ENCODE results near the gene PACC1.
"Not testable (repeated sequence)": the region's sequence is repeated elsewhere in the genome, so short reads cannot be mapped to it uniquely, and the experiment has no call there.

PACC1 gene

DNA sequence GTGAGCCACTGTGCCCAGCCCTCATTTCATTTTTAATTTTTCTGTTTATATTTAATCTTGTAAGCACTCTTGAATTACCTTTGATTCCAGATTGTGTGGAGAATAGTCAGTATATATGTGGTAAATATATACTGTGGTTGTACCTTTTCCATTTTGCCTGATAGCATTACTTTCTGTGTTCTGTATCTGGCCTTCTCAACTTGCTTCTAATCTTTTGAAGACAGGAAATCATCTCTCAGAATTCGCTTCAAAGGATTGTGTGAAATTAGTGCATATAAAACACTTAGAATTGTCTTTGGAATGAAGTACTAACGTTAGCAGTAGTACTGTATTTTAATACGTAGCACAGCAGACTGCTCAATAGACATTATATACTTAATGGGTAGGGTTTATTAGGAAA is 91.6 kb downstream of the PACC1 start:
- H3K27ac ChIP-seq: no peak overlapping the region
- TF ChIP-seq, protein P1, sequence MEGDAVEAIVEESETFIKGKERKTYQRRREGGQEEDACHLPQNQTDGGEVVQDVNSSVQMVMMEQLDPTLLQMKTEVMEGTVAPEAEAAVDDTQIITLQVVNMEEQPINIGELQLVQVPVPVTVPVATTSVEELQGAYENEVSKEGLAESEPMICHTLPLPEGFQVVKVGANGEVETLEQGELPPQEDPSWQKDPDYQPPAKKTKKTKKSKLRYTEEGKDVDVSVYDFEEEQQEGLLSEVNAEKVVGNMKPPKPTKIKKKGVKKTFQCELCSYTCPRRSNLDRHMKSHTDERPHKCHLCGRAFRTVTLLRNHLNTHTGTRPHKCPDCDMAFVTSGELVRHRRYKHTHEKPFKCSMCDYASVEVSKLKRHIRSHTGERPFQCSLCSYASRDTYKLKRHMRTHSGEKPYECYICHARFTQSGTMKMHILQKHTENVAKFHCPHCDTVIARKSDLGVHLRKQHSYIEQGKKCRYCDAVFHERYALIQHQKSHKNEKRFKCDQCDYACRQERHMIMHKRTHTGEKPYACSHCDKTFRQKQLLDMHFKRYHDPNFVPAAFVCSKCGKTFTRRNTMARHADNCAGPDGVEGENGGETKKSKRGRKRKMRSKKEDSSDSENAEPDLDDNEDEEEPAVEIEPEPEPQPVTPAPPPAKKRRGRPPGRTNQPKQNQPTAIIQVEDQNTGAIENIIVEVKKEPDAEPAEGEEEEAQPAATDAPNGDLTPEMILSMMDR (conservative IDR thresholded peaks at IDR 0.05): no peak

DNA sequence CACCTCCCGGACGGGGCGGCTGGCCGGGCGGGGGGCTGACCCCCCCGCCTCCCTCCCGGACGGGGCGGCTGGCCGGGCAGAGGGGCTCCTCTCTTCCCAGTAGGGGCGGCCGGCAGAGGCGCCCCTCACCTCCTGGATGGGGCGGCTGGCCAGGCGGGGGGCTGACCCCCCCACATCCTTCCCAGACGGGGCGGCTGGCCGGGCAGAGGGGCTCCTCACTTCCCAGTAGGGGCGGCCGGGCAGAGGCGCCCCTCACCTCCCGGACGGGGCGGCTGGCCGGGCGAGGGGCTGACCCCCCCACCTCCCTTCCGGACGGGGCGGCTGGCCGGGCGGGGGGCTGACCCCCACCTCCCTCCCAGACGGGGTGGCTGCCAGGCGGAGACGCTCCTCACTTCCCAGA is 93.7 kb downstream of the PACC1 start:
- H3K27ac ChIP-seq: not testable (repeated sequence)

DNA sequence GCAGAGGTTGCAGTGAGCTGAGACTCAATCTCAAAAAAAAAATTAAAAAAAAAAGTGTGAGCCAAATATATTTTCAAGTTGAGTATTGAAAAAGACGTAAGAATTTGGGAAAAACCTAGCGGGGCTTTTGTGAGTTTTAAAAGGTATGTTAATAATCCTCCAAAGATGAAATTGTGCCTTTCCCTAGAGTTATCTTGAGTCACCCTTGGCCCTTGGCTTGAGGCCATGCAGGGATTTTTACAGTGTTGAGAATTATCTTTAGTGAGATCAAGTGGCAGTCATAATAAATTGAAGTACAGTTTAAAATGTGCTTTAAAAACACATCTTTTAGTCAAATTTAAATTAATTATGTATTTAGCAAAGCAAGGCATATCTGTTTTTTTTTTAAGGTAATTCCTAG is 96.8 kb downstream of the PACC1 start:
- TF ChIP-seq, protein P1 (conservative IDR thresholded peaks at IDR 0.05): no peak

DNA sequence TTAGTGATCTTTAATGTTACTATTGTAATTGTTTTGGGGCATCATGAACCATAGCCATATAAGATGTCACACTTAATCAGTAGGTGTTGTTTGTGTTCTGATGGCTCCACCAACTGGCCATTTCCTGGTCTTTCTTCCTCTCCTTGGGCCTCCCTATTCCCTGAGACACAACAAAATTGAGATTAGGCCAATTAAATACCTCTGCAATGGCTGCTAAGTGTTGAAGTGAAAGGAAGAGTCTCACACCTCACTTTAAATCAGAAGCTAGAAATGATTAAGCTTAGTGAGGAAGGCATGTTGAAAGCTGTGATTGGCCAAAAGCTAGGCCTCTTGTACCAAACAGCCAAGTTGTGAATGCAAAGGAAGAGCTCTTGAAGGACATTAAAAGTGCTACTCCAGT is 98.8 kb downstream of the PACC1 start:
- H3K27ac ChIP-seq: no peak overlapping the region
- TF ChIP-seq, protein P1 (conservative IDR thresholded peaks at IDR 0.05): peak; percentile 40

More for the DNA sequence above, 96.8 kb downstream of the PACC1 start:
- H3K27ac ChIP-seq: no peak overlapping the region

DNA sequence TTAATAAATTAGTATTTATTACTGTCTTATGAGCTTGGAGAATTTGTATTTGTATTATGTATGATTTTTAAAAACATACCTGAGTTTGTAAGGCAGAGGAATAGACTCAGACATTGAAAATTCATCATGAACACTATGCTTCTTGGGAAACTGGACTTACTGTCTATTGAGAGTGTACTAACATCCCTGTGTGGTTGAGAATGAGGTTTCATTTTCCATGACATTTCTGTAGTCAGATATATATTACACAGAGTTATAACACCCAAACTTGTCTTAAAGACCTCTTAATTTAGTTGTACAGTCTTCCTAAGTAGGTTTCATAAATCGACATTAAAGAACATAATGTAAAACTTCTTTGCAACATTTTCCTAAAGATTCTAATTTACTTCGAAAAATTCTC is 99.5 kb downstream of the PACC1 start:
- TF ChIP-seq, protein P1 (conservative IDR thresholded peaks at IDR 0.05): no peak
- H3K27ac ChIP-seq: no peak overlapping the region
